Activated CD8-positive, alpha-beta memory T cell treated with anti-CD3 and anti-CD28 coated beads for 24 hours (primary cell): Measurements from ENCODE around the gene HOXA6.

Experiments used
- DNase-seq: peaks from one replicate; pipeline ENCODE4 v3.0.0-alpha.2; 2020

HOXA6 gene

GRCh38 chr7:27117887-27118491 lies 29.6 kb downstream of the HOXA6 start:
- DNase-seq = no peak

GRCh38 chr7:27116962-27117886 lies 30.4 kb downstream of the HOXA6 start:
- no peak for DNase-seq

GRCh38 chr7:27116031-27116961 lies 31.3 kb downstream of the HOXA6 start:
- no peak for DNase-seq

GRCh38 chr7:27115221-27116026 lies 32.1 kb downstream of the HOXA6 start:
- DNase-seq = no peak

- DNase-seq = no peak
These were observed 32.7 kb downstream of the HOXA6 start for GRCh38 chr7:27114881-27115220.

- no peak for DNase-seq
These were observed 33.4 kb downstream of the HOXA6 start for GRCh38 chr7:27113991-27114769.

- DNase-seq = no peak
These were observed 34.3 kb downstream of the HOXA6 start for GRCh38 chr7:27112955-27113949.

GRCh38 chr7:27112361-27112760 lies 35.2 kb downstream of the HOXA6 start:
- DNase-seq = no peak

- DNase-seq = no peak
These were observed 35.8 kb downstream of the HOXA6 start for GRCh38 chr7:27111751-27112277.

GRCh38 chr7:27111042-27111750 lies 36.4 kb downstream of the HOXA6 start:
- no peak for DNase-seq

- DNase-seq = no peak
These were observed 37.2 kb downstream of the HOXA6 start for GRCh38 chr7:27110186-27111031.

- DNase-seq = no peak
These were observed 37.9 kb downstream of the HOXA6 start for GRCh38 chr7:27109466-27110185.

GRCh38 chr7:27108390-27109127 lies 39.0 kb downstream of the HOXA6 start:
- DNase-seq = no peak

- no peak for DNase-seq
These were observed 39.9 kb downstream of the HOXA6 start for GRCh38 chr7:27107391-27108381.

GRCh38 chr7:27106901-27107240 lies 40.7 kb downstream of the HOXA6 start:
- DNase-seq = no peak
